Suprapubic skin (tissue), 4 donors: ENCODE measurements around the gene NFIB. TPM values are rescaled to one million over a fixed set of nuclear protein-coding genes. Genes with fewer than 3 reads are reported as not detected.

Experiments
- DNase-seq, 2 donors: peaks; one replicate each; pipeline ENCODE4 v3.0.0-alpha.2; 2019; ENCODE audit warnings: low spot score in 2 of 2
- H3K27ac ChIP-seq: fragments of 200-600 bp; sonication (generic); one replicate; pipeline ENCODE4 v1.5.1; 2019
- H3K27me3 ChIP-seq: fragments of 200-600 bp; sonication (generic); one replicate; pipeline ENCODE4 v1.5.1; 2019
- H3K36me3 ChIP-seq: fragments of 200-600 bp; sonication (generic); one replicate; pipeline ENCODE4 v1.5.1; 2019
- H3K4me1 ChIP-seq: fragments of 200-600 bp; sonication (generic); one replicate; pipeline ENCODE4 v1.5.1; 2019
- H3K4me3 ChIP-seq: fragments of 200-600 bp; sonication (generic); one replicate; pipeline ENCODE4 v1.5.1; 2019; ENCODE audit warnings: mild to moderate bottlenecking
- H3K9me3 ChIP-seq: fragments of 200-600 bp; sonication (generic); one replicate; pipeline ENCODE4 v1.5.1; 2019
- EP300 ChIP-seq: sonication (generic); formaldehyde crosslinking; IDR thresholded peaks from one replicate; pipeline ENCODE4 v1.6.1; 2017; ENCODE audit warnings: antibody characterized with exemption
- POLR2A ChIP-seq, 2 donors: fragments of 450-650 bp; IDR thresholded peaks; one replicate each; pipeline ENCODE4 v1.6.1; 2017; ENCODE audit warnings: antibody characterized with exemption in 2 of 2, mild to moderate bottlenecking in 2 of 2, moderate library complexity in 2 of 2
- POLR2AphosphoS5 ChIP-seq, 3 donors: sonication (generic); formaldehyde crosslinking; IDR thresholded peaks; one replicate each; pipeline ENCODE4 v1.6.1; 2017; ENCODE audit warnings: antibody characterized with exemption in 3 of 3
- WGBS: methylation state at CpG from one replicate; pipeline ENCODE4 v1.1.5; 2018; 5-methylcytosine and 5-hydroxymethylcytosine counted together
- total RNA-seq, 4 donors: library from RNA; depleted of rRNA; stranded (reverse); fragments of >200 nt; gene quantifications; one replicate each; pipeline ENCODE4 v1.1.0, GENCODE V29; 2016
- TF ChIP-seq, protein P1 (sequence below), 2 donors: fragments of 200-600 bp in 1 of 2; fragments of 450-650 bp in 1 of 2; sonication (generic) in 1 of 2; IDR thresholded peaks; one replicate each; pipeline ENCODE4 v1.5.1; 2016 to 2019; ENCODE audit warnings: antibody characterized with exemption in 2 of 2, mild to moderate bottlenecking in 1 of 2, moderate library complexity in 1 of 2

NFIB gene
- total RNA-seq, 4 donors from 2014 or later: 90.4 to 204 (median 112) TPM

DNA sequence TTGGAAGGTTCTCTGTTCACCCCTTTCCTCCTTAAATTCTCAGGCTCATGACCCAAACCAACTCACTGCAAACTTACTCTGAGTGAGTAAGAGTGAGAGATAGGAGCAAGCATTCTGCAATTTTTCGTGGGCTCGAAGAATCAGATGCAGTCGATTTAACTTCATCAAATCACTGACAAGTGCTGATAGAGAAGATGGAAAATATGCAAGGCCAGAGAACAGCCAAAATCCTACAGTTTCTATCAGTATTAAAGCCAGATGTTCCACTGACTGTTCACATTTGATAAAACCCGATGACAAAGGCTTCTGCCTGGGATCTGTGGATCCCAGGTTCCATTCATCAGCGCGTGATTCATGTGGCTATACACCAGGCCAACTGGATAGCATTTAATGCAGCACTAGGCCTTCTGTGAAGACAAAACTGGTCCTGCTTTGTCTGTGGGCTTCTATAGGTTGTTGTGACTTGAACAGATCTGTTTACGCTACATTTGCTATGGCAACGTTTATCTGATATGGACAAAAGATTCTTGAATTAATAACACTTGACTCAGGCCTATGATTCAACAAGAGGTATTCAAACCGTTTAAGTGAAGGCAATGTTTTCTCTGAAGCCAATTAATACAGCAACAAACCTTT is 251.2 kb downstream of the NFIB start:
- 52% methylated on average over 9 of the region's 9 CpGs for WGBS
- TF ChIP-seq POLR2AphosphoS5 (IDR thresholded peaks at IDR 0.05): no peak
- no peak for TF ChIP-seq POLR2A (IDR thresholded peaks at IDR 0.05)
- no peak for TF ChIP-seq EP300
- no peaks in the 10 kb centered on the region for H3K27me3 ChIP-seq
- H3K4me1 ChIP-seq: no peaks in the 10 kb centered on the region
- DNase-seq: no peak
- H3K27ac ChIP-seq: no peak overlapping the region
- no peaks in the 10 kb centered on the region for H3K36me3 ChIP-seq
- H3K9me3 ChIP-seq: no peaks in the 10 kb centered on the region
- H3K4me3 ChIP-seq: no peak overlapping the region

DNA sequence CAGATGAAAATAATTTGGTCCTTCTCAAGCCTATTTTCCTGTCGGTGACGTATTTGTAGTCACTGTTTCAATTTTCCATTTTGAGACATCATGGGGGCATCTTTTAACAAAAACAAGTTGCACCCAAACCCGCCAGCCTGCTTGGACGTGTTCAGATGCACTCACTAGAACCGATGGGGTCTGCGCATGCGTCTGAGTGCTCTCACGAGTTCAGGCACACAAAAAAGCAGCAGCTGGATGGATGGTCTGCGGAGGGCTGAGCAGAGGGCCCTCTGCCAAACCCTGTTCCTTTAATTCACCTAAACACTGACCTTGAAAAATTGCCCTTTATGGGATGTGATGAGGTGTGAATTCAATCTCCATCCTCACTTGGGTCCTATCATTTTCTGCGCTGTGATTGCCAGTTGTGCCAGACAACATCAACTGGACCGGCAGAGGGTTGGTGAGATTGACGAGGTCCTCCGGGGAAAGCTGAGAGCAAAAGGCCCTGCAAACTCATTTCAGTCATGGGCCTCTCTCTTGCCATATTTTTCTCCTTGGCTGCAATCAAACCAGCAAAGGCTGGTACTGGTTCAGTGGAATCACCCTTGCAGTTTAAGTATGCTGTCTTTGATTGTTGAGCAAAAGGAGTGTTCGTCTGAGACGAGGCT is 251.9 kb downstream of the NFIB start:
- Histone ChIP-seq H3K4me1 (no peaks in the 10 kb centered on the region), H3K27me3 (no peaks in the 10 kb centered on the region), H3K36me3 (no peaks in the 10 kb centered on the region), H3K27ac (no peak overlapping the region), H3K4me3 (no peak overlapping the region), H3K9me3 (no peaks in the 10 kb centered on the region)
- TF ChIP-seq POLR2A (IDR thresholded peaks at IDR 0.05) (no peak), POLR2AphosphoS5 (IDR thresholded peaks at IDR 0.05) (no peak), EP300 (no peak)
- TF ChIP-seq, protein P1, sequence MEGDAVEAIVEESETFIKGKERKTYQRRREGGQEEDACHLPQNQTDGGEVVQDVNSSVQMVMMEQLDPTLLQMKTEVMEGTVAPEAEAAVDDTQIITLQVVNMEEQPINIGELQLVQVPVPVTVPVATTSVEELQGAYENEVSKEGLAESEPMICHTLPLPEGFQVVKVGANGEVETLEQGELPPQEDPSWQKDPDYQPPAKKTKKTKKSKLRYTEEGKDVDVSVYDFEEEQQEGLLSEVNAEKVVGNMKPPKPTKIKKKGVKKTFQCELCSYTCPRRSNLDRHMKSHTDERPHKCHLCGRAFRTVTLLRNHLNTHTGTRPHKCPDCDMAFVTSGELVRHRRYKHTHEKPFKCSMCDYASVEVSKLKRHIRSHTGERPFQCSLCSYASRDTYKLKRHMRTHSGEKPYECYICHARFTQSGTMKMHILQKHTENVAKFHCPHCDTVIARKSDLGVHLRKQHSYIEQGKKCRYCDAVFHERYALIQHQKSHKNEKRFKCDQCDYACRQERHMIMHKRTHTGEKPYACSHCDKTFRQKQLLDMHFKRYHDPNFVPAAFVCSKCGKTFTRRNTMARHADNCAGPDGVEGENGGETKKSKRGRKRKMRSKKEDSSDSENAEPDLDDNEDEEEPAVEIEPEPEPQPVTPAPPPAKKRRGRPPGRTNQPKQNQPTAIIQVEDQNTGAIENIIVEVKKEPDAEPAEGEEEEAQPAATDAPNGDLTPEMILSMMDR (IDR thresholded peaks at IDR 0.05): no peak
- no peak for DNase-seq
- WGBS: 87% methylated on average over 13 of the region's 15 CpGs

DNA sequence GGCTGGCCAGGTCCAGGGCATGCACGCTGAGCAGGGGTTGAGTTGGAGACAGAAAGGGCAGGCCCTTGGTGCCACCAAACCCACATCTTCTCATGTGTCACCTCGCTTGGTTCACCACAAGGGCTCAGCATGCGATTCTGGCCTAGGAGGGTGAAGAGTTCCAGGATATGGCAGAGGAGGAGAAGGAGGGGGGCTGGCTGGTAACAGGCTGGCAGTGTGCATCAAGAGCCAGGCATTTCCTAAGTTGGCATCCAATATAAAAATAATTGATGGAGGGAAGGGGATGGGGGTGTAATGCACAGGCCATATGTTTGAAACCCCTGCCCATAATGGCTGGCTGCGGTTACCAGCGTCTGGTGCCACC is 255.6 kb downstream of the NFIB start:
- DNase-seq: no peak
- H3K36me3 ChIP-seq: no peaks in the 10 kb centered on the region
- WGBS: 87% methylated on average over 5 of the region's 5 CpGs
- TF ChIP-seq, protein P1 (IDR thresholded peaks at IDR 0.05): no peak
- TF ChIP-seq EP300 (no peak), POLR2AphosphoS5 (IDR thresholded peaks at IDR 0.05) (no peak), POLR2A (IDR thresholded peaks at IDR 0.05) (no peak)
- no peak overlapping the region for H3K27ac ChIP-seq
- H3K4me3 ChIP-seq: no peak overlapping the region
- H3K4me1 ChIP-seq: peaks cover 3% of the 10 kb centered on the region
- no peaks in the 10 kb centered on the region for H3K9me3 ChIP-seq
- no peaks in the 10 kb centered on the region for H3K27me3 ChIP-seq

- no peaks in the 10 kb centered on the region for H3K27me3 ChIP-seq
- H3K9me3 ChIP-seq: no peaks in the 10 kb centered on the region
- no peaks in the 10 kb centered on the region for H3K36me3 ChIP-seq
- no peak overlapping the region for H3K4me3 ChIP-seq
- no peak overlapping the region for H3K27ac ChIP-seq
- TF ChIP-seq EP300: no peak
- DNase-seq: no peak
- WGBS: 80% methylated on average over 13 of the region's 13 CpGs
- peaks cover 3% of the 10 kb centered on the region for H3K4me1 ChIP-seq
Measured at GRCh38 chr9:14057368-14058324, 256.3 kb downstream of the NFIB start.

- Histone ChIP-seq H3K36me3 (no peaks in the 10 kb centered on the region), H3K27me3 (no peaks in the 10 kb centered on the region), H3K4me1 (peaks cover 3% of the 10 kb centered on the region), H3K9me3 (no peaks in the 10 kb centered on the region), H3K27ac (no peak overlapping the region), H3K4me3 (no peak overlapping the region)
- whole genome bisulfite sequencing: 53% methylated on average over 3 of the region's 3 CpGs
- TF ChIP-seq EP300: no peak
- TF ChIP-seq, protein P1 (IDR thresholded peaks at IDR 0.05): no peak
- TF ChIP-seq POLR2AphosphoS5 (IDR thresholded peaks at IDR 0.05): no peak
- TF ChIP-seq POLR2A (IDR thresholded peaks at IDR 0.05): no peak
- DNase-seq: no peak
Measured at GRCh38 chr9:14056316-14056861, 257.6 kb downstream of the NFIB start.
